Lung (tissue), 12 donors: Measurements from ENCODE around the gene ARHGAP42. TPM values are rescaled to one million over a fixed set of nuclear protein-coding genes. Genes with fewer than 3 reads are reported as not detected.

Experiments used
- ATAC-seq: fragments of 200-7000 bp; cut with Tn5 transposase; one replicate; pipeline ENCODE4 v1.9.1; 2020; ENCODE audit warnings: moderate number of reproducible peaks; ENCODE audit not compliant: insufficient read depth, low FRiP score
- DNase-seq, 3 donors: peaks; one replicate each; pipeline ENCODE4 v3.0.0-alpha.2; 2013 to 2017
- H3K27ac ChIP-seq, 2 donors: one replicate each; pipeline ENCODE4 v1.5.1; 2013; ENCODE audit warnings: mild to moderate bottlenecking in 2 of 2, moderate library complexity in 2 of 2, control low read depth in 1 of 2, inconsistent platforms in 1 of 2, low read depth in 1 of 2, low read length in 1 of 2
- H3K27me3 ChIP-seq, 3 donors: one replicate each; pipeline ENCODE4 v1.5.1; 2013; ENCODE audit warnings: low read length in 2 of 3; ENCODE audit not compliant: control insufficient read depth in 3 of 3, insufficient read depth in 3 of 3
- H3K36me3 ChIP-seq, 4 donors: one replicate each; pipeline ENCODE4 v1.5.1; 2013; ENCODE audit warnings: low read length in 4 of 4, mild to moderate bottlenecking in 1 of 4, moderate library complexity in 1 of 4; ENCODE audit not compliant: control insufficient read depth in 4 of 4, insufficient read depth in 4 of 4
- H3K4me1 ChIP-seq, 5 donors: one replicate each; pipeline ENCODE4 v1.5.1; 2013; ENCODE audit warnings: low read length in 5 of 5, mild to moderate bottlenecking in 2 of 5, moderate library complexity in 1 of 5; ENCODE audit not compliant: control insufficient read depth in 5 of 5, insufficient read depth in 5 of 5
- H3K4me3 ChIP-seq: one replicate; pipeline ENCODE4 v1.5.1; 2013; ENCODE audit warnings: mild to moderate bottlenecking, control low read depth, moderate library complexity
- H3K9ac ChIP-seq, 2 donors: one replicate each; pipeline ENCODE4 v1.5.1; 2013; ENCODE audit warnings: low read length in 2 of 2, control low read depth in 1 of 2; ENCODE audit not compliant: insufficient read depth in 1 of 2
- H3K9me3 ChIP-seq, 4 donors: one replicate each; pipeline ENCODE4 v1.5.1; 2013; ENCODE audit warnings: low read length in 3 of 4, mild to moderate bottlenecking in 1 of 4, moderate library complexity in 1 of 4; ENCODE audit not compliant: control insufficient read depth in 4 of 4, insufficient read depth in 3 of 4
- WGBS, 2 donors: extraction: QIAGEN DNeasy Blood & Tissue Kit; methylation state at CpG; one replicate each; pipeline ENCODE4 v1.1.7; 2013; 5-methylcytosine and 5-hydroxymethylcytosine counted together
- polyA plus RNA-seq, 2 donors: library from polyadenylated mRNA; stranded (reverse); fragments of 200-250 nt; gene quantifications; one replicate each; pipeline ENCODE4 v1.2.1, GENCODE V29; 2013
- total RNA-seq, 2 donors: library from RNA; depleted of rRNA in 1 of 2; stranded (reverse); fragments of >200 nt in 1 of 2; gene quantifications; one replicate each; pipeline ENCODE4 v1.2.1, GENCODE V29; 2014 to 2021
- TF ChIP-seq, protein P1 (sequence below): IDR thresholded peaks from 2 replicates; pipeline ENCODE4 v1.5.1; 2012; ENCODE audit warnings: mild to moderate bottlenecking; ENCODE audit errors: control extremely low read depth, extremely low read depth
- donor health status: control.
- donor health status: control.
- donor health status: Bipolar disorder and iron deficiency.
- donor health status: healthy.
- donor health status: DM: yes; HTN: yes; CAD: no.

Gene ARHGAP42
- total and polyA plus RNA-seq, 4 donors, result 4.1 to 58.6 (median 10.3) TPM

DNA sequence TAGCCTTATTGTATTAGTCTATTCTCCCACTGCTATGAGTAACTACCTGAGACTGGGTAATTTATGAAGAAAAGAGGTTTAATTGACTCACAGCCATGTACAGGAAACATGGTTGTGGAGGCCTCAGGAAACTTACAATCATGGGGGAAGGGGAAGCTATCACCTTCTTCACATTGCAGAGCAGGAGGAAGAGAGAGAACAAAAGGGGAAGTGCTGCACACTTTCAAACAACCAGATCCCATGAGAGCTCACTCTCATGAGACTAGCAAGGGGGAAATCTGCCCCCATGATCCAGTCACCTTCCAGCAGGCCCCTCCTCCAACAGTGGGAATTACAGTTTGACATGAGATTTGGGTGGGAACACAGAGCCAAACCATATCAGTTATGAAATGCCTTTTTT is 179.4 kb downstream of the ARHGAP42 start:
- TF ChIP-seq, protein P1, sequence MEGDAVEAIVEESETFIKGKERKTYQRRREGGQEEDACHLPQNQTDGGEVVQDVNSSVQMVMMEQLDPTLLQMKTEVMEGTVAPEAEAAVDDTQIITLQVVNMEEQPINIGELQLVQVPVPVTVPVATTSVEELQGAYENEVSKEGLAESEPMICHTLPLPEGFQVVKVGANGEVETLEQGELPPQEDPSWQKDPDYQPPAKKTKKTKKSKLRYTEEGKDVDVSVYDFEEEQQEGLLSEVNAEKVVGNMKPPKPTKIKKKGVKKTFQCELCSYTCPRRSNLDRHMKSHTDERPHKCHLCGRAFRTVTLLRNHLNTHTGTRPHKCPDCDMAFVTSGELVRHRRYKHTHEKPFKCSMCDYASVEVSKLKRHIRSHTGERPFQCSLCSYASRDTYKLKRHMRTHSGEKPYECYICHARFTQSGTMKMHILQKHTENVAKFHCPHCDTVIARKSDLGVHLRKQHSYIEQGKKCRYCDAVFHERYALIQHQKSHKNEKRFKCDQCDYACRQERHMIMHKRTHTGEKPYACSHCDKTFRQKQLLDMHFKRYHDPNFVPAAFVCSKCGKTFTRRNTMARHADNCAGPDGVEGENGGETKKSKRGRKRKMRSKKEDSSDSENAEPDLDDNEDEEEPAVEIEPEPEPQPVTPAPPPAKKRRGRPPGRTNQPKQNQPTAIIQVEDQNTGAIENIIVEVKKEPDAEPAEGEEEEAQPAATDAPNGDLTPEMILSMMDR, result no peak
- no peak for DNase-seq
- Histone ChIP-seq H3K27ac (no peak overlapping the region), H3K9me3 (no peaks in the 10 kb centered on the region), H3K27me3 (no peaks in the 10 kb centered on the region), H3K4me1 (peaks cover 0 to 7% (median 4%) of the 10 kb centered on the region in 5 donors), H3K36me3 (no peaks in the 10 kb centered on the region), H3K9ac (no peak overlapping the region), H3K4me3 (no peak overlapping the region)
- no peak for ATAC-seq

DNA sequence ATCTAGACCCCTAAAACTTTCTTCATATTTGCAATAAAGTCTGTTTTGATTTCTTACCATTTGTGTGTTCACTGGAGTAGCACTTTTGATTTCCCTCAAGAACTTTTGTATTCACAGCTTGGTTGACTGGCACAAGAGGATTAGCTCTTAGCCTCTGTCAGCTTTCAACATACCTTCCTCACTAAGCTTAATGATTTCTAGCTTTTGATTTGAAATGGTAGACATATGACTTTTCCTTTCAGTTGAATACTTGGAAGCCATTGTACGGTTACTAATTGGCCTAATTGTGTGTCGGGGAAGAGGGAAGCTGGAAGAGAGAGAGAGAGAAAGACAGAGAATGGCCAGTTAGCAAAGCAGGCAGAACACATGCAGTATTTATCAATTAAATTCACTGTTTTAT is 180.5 kb downstream of the ARHGAP42 start:
- TF ChIP-seq, protein P1, result no peak
- WGBS, 2 donors, result 88 to 92% methylated on average over 2 of the region's 2 CpGs
- ATAC-seq, result no peak

DNA sequence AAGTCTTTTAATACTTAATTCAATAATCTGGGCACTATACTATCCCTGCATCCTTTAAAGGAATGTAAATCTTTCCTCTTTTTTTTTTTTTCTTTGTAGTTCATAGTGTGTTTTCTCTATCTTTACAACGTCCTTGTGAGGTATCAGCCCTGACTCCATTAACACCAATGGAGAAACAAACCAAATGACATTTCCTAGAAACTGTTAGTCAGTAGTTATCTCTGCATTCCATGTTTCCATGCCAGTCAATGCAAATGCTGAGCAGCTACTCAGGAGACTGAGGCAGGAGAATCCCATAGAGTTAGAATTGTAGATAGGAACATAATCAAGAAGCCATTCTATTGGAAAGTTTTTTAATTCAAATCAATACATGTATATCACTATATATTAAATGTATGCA is 182.2 kb downstream of the ARHGAP42 start:
- H3K27ac ChIP-seq, result no peak overlapping the region
- no peaks in the 10 kb centered on the region for H3K27me3 ChIP-seq
- H3K4me1 ChIP-seq, result peaks cover 0 to 3% (median 0%) of the 10 kb centered on the region in 5 donors
- no peak for ATAC-seq
- WGBS, 2 donors, result 67 to 69% methylated on average over 1 of the region's 1 CpG
- no peak for DNase-seq
- H3K36me3 ChIP-seq, result no peaks in the 10 kb centered on the region
- no peak overlapping the region for H3K4me3 ChIP-seq
- TF ChIP-seq, protein P1, result no peak
- H3K9ac ChIP-seq, result no peak overlapping the region
- no peaks in the 10 kb centered on the region for H3K9me3 ChIP-seq

More for the DNA sequence above, 180.5 kb downstream of the ARHGAP42 start:
- Histone ChIP-seq H3K4me3 (no peak overlapping the region), H3K9ac (no peak overlapping the region), H3K36me3 (no peaks in the 10 kb centered on the region), H3K4me1 (peaks cover 0 to 7% (median 4%) of the 10 kb centered on the region in 5 donors), H3K9me3 (no peaks in the 10 kb centered on the region), H3K27ac (no peak overlapping the region), H3K27me3 (no peaks in the 10 kb centered on the region)
- DNase-seq, result no peak

DNA sequence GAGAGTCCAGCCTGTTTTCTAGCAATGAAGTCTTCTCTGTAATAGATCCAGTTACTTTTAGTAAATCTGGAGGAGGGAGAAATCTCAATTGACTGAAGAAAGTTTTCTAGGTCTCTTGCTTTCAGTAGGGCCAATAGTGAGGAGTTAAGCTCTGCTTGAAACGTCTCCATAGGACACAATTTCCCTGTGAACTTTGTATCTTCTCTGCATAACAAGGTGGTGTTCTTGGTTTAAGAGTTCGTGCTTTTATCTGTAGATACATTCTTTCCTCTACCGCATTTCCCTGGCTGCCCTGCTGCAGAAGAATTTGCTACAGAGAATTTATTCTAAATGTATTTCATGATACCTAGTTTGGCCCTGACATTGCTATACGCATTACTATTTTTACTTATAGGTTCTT is 183.1 kb downstream of the ARHGAP42 start:
- Histone ChIP-seq H3K9ac (no peak overlapping the region), H3K9me3 (no peaks in the 10 kb centered on the region), H3K27ac (no peak overlapping the region), H3K36me3 (peaks cover 0 to 2% (median 0%) of the 10 kb centered on the region in 4 donors), H3K4me3 (no peak overlapping the region), H3K4me1 (peaks cover 0 to 3% (median 0%) of the 10 kb centered on the region in 5 donors), H3K27me3 (no peaks in the 10 kb centered on the region)
- ATAC-seq (no peak), DNase-seq (no peak)
- 81 to 85% methylated on average over 4 of the region's 4 CpGs for WGBS, 2 donors
- TF ChIP-seq, protein P1, result no peak
